Rectal smooth muscle tissue (tissue), 1 donor: ENCODE data around the gene PPFIBP2.

Source experiments
- H3K27ac ChIP-seq: one replicate; pipeline ENCODE4 v1.7.0; 2013; ENCODE audit warnings: low read depth, low read length, inconsistent platforms
- H3K27me3 ChIP-seq: one replicate; pipeline ENCODE4 v1.7.0; 2013; ENCODE audit warnings: low read length; ENCODE audit not compliant: control insufficient read depth, insufficient read depth
- H3K36me3 ChIP-seq: one replicate; pipeline ENCODE4 v1.7.0; 2013; ENCODE audit warnings: low read length; ENCODE audit not compliant: control insufficient read depth, insufficient read depth
- H3K4me1 ChIP-seq: one replicate; pipeline ENCODE4 v1.7.0; 2013; ENCODE audit warnings: low read length; ENCODE audit not compliant: control insufficient read depth, insufficient read depth
- H3K4me3 ChIP-seq: one replicate; pipeline ENCODE4 v1.7.0; 2013; ENCODE audit warnings: low read length
- H3K9ac ChIP-seq: one replicate; pipeline ENCODE4 v1.7.0; 2013; ENCODE audit warnings: low read length

PPFIBP2 gene

DNA sequence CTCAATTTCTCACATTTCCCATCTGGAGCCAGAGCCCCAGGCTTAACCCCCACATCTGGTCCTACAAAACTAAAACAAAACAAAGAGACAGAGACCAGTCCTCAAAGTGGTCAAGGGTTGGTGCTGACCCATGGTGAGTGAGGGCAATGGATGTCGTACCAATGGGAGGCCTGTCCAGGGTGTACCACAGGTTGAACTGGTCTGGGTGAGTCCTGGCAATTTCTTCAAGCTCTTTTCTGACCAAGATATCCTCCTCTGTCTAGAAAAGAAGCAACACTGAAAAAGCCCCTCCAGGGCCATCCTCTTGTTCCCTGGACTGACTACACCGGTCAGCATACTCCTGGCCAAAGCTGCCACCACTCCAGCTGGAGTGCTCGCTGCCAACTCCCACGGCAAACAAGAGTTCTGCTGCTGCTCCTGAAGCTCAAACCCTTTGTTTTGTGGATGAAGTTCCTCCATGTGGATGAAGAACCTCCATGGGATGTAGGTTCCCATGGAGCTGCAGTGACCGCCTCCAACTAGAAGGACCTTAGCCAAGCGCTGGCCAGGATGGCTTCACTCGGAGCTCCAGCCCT is 152.6 kb downstream of the PPFIBP2 start:
- no peak overlapping the region for H3K9ac ChIP-seq

DNA sequence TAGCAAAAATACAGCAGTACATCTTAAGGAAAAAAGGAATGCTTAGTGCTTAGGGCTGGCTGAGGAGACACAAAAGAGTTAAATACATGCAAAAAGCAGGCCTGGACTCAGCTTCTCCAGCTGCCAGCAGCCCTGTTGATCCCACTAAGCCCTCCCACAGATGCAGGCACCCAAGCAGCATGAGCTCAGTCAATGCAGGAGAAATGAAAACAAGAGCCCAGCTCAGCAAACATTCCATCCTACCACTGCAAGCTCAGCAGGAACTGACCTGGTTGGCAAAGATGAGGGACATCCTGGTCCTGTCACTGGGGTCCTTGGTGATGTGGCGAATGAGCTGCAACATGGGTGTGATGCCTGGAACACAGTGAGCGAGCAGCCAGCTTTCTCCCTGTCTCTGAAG is 153.7 kb downstream of the PPFIBP2 start:
- Histone ChIP-seq H3K4me3 (no peak overlapping the region), H3K9ac (no peak overlapping the region), H3K4me1 (no peaks in the 10 kb centered on the region), H3K27me3 (no peaks in the 10 kb centered on the region), H3K36me3 (peaks cover 5% of the 10 kb centered on the region), H3K27ac (no peak overlapping the region)

More for the DNA sequence above, 152.6 kb downstream of the PPFIBP2 start:
- H3K27ac ChIP-seq, result no peak overlapping the region
- H3K36me3 ChIP-seq, result peaks cover 5% of the 10 kb centered on the region
- H3K4me3 ChIP-seq, result no peak overlapping the region
- no peaks in the 10 kb centered on the region for H3K27me3 ChIP-seq
- H3K4me1 ChIP-seq, result no peaks in the 10 kb centered on the region

DNA sequence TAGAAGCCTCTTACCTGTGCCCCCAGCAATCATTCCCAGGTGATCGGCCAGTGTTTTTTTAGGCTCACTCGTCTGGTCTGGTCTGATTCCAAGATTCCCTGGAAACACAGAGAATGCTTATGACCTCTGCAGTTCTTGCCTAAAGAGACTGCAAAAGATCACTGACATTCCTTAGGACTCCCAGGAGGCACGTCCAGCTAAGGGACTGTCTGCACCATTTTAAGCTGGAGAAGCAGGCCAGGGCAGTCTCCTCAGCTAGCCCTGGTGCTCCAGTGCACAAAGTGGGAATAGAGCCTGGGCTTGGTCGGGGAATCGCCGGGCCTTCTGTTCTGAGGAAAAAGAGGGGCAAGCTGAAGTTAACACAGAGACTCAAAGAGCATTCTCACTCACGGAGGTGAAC is 154.7 kb downstream of the PPFIBP2 start:
- no peak overlapping the region for H3K4me3 ChIP-seq
- no peak overlapping the region for H3K9ac ChIP-seq
- H3K4me1 ChIP-seq, result no peaks in the 10 kb centered on the region
- peaks cover 5% of the 10 kb centered on the region for H3K36me3 ChIP-seq
- H3K27me3 ChIP-seq, result no peaks in the 10 kb centered on the region
- no peak overlapping the region for H3K27ac ChIP-seq

DNA sequence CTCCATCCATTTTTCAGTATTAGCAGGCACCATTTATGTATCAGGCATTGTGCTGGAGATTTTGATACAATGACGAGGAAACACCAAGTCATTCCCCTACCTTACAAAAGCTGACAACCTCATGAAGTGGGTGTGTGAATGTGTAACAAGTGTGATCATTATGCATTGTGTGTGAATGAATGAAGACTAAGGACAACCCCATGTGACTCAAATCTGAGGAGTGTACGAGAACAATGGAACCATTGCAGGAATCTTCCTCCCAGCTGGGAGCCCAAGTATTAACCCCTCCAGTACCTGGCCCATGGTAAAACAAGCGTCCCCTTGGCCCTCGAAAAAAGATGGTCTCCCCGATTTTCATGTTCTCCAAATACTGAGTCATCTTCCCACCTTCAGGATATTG is 155.1 kb downstream of the PPFIBP2 start:
- Histone ChIP-seq H3K4me3 (no peak overlapping the region), H3K27me3 (no peaks in the 10 kb centered on the region), H3K9ac (no peak overlapping the region), H3K27ac (no peak overlapping the region), H3K4me1 (no peaks in the 10 kb centered on the region), H3K36me3 (peaks cover 5% of the 10 kb centered on the region)

DNA sequence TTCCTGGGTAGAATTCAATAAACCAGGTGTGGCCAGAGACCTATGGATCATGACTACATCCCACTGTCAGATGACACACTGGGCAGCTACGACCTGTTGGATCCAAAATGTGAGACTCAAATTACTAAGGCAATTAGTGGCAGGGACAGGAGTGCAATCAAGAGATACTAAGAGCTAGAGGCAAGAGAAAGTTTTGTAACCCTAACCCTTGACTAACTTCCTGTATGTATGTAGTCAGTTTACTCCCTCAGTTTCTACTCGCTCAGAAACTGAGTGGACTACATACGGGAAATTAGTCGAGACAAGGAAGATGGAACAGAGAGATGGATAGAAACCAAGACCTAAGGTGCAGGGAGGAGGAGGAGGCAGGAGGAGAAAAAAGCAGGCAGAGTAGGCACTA is 156.8 kb downstream of the PPFIBP2 start:
- H3K36me3 ChIP-seq, result peaks cover 3% of the 10 kb centered on the region
- H3K9ac ChIP-seq, result no peak overlapping the region
- H3K27me3 ChIP-seq, result no peaks in the 10 kb centered on the region
- H3K4me3 ChIP-seq, result no peak overlapping the region
- no peaks in the 10 kb centered on the region for H3K4me1 ChIP-seq
- H3K27ac ChIP-seq, result no peak overlapping the region

DNA sequence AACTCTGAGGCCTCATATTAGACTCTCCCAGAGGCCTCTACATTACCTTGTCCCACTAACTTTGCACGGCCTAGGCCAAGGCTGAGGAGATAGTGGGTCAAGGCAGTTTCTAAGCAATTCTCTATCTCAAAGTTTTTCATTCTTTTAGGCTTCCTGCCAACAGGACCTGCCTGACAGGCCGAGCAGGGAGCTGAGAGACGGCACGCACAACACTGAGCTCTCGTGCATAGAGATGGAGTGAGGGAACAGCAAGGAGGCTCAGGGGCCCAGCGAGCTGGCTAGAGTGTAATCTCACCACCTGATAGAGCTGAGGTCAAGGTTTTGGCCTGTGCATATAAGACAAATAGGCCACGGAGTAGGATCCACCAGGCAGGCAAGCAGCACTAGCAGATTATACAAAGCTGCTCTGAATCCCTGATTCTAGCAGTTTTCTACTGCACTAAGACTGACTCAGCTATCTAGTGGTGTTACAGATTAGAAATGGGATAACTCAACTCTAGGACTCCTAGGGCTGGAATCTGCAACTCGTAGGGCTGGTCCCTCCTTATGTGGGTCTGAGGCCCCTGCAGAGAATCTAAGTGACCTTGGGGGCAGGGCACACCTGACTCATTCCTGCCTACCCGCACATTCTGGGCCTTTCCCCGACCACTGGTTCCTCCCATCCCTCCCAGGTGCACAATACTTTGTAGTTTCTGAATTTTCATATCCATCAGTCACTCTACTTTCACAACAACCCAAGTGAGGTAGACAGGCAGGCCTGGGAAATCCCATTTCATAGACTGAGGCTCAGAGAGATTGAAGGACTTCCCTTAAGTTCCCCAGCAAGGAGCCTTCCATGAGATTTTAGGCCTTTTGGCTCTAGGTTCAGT is 157.8 kb downstream of the PPFIBP2 start:
- no peak overlapping the region for H3K9ac ChIP-seq
- H3K27me3 ChIP-seq, result no peaks in the 10 kb centered on the region
- H3K27ac ChIP-seq, result no peak overlapping the region

DNA sequence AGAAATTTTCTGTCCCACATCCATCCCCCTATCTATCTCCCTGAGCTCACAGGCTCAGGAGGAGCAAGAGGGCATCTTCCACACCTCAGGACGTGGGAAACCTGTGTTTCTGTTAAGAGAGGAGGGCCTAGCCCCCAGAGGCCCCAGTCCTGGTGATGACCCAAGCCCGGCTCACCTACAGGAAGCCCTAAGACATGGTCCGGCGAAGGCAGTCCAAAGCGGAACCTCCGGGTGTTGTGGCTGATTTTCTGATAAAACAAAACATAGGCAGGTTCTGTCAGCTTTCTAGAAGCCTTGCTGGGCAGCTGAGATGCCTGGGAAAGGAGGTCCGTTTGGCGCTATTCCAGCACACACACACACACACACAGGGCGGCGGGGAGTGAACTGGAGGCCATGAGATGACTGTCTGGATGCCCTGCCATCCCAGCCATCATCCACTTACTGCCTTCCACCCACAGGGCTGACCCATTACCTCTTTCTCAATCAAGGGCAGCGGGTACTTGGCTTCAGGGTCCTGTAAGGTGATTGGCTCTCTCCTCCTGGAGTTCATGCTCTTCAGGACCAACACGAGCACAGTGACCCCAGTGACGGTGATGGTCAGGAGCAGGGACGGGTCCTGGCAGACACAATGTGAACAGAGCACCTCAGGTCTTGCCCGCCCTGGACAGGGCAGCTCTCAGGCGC is 158.6 kb downstream of the PPFIBP2 start:
- Histone ChIP-seq H3K27ac (no peak overlapping the region), H3K4me1 (no peaks in the 10 kb centered on the region), H3K4me3 (peak overlapping the region; percentile 59), H3K36me3 (no peaks in the 10 kb centered on the region), H3K27me3 (no peaks in the 10 kb centered on the region), H3K9ac (no peak overlapping the region)

More for the DNA sequence above, 157.8 kb downstream of the PPFIBP2 start:
- Histone ChIP-seq H3K36me3 (peaks cover 2% of the 10 kb centered on the region), H3K4me3 (no peak overlapping the region), H3K4me1 (no peaks in the 10 kb centered on the region)

DNA sequence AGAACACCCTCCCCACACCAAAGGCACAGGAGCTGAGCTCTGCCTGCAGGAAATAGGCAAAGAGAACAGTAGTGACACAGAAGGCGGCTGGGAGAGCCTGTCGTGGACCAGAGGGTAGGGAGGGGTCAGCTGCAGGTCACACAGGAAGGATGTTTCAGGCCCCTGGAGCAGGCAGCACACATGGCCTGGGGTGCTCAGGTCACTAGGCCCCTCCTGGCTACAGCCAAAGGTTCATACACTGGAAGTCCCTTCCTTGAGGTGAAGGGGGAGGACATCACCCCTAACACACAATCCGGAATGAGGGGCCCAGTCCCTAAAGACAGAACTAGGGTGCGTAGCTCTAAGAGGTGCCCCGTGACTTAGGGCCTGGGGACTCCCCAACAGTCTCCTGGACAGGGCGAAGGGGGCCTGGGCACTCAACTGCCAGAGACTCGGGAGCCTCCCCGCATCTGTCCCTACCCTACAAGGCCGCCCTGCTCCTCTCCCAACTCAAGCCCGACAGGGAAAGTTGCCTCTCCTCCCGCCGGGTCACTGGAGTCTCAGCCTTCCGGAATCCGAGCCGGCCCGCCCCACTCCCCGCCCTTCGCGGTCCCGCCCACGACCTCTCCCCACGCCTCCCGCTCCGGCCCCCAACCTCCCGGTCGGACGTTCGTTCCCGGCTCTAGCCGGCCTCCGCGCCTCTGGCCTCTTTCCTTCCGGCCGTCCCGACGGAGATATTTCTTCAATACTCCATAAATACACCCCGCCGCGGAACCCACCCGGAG is 159.3 kb downstream of the PPFIBP2 start, which contains the start of gene CYB5R2:
CYB5R2 (minus strand) TSS at position 541 of the 764 bp plus-strand sequence. CDS start 675 bp downstream, outside the sequence.
- Histone ChIP-seq H3K36me3 (no peaks in the 10 kb centered on the region), H3K27me3 (no peaks in the 10 kb centered on the region), H3K4me1 (no peaks in the 10 kb centered on the region), H3K27ac (no peak within 1 kb of the TSS), H3K4me3 (peak within 1 kb of the TSS; percentile 59), H3K9ac (no peak within 1 kb of the TSS)

DNA sequence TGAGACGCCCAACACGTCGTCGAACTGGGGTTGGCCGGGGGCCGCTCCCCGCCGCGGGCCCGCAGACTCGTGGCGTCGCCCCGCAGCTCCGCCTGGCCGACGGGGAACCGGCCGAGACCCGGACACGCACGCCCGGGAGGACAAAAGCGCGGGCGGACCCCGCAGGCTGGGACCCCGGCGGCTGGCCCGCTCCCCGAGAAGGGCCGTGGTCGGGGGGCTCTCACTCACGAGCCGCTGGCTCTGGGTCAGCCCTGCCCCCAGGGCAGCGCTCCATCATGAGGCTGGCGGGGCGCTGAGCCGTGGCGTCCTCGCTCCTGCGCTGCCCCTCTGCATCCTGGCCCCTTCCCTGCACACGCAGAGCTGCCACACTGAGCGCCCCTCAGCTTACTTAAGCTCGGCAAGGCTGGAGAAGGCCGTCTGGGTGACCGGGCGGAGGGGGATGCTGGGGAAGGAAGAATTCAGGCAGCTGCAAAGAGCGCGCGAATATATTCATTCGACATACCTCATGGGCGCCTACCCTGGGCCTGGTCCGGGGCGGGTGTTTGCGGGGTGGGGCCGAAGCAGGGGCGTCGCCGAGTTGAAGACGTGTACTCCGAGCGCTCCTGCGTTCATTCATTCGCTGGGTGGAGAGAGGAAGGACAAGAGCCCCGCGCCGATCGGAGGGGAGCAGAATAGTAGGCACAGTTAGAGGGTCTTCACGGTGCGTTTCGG is 160.1 kb downstream of the PPFIBP2 start:
- H3K4me1 ChIP-seq, result no peaks in the 10 kb centered on the region
- no peaks in the 10 kb centered on the region for H3K36me3 ChIP-seq
- H3K9ac ChIP-seq, result no peak overlapping the region
- H3K27ac ChIP-seq, result no peak overlapping the region
- peak overlapping the region; percentile 59 for H3K4me3 ChIP-seq
- no peaks in the 10 kb centered on the region for H3K27me3 ChIP-seq

DNA sequence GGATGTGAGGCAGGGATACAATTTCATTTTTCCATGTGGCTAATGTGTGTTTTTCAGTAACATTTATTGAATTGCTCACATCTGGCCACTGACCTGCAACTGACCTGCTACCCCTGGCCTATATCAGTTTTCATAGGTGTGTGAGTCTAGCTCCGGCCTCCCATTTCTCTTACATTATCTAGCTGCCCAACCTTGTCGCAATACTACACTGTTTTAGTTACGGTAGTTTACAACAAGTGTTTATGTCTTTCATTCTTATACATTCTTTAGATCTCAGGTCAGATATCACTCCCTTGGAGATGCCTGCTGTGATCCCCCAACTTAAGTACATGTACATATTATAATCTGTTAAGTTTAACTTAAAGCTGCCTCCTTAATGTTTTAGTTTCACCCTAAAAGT is 161.8 kb downstream of the PPFIBP2 start:
- no peaks in the 10 kb centered on the region for H3K27me3 ChIP-seq
- H3K4me3 ChIP-seq, result no peak overlapping the region
- no peak overlapping the region for H3K27ac ChIP-seq
- no peaks in the 10 kb centered on the region for H3K36me3 ChIP-seq
- H3K4me1 ChIP-seq, result no peaks in the 10 kb centered on the region
- no peak overlapping the region for H3K9ac ChIP-seq

DNA sequence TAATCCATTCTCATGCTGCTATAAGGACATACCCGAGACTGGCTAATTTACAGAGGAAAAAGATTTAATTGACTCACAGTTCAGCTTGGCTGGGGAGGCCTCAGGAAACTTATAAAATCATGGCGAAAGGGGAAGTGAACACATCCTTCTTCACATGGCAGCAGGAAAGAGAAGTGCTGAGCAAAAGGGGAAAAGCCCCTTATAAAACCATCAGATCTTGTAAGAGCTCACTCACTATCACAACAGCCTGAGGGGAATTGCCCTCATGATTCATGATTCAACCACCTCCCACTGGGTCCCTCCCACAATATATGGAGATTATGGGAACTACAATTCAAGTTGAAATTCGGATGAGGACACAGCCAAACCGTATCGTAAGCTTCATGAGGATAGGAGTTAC is 163.3 kb downstream of the PPFIBP2 start:
- H3K4me1 ChIP-seq, result no peaks in the 10 kb centered on the region
- H3K4me3 ChIP-seq, result no peak overlapping the region
- H3K27ac ChIP-seq, result no peak overlapping the region
- no peaks in the 10 kb centered on the region for H3K27me3 ChIP-seq
- no peaks in the 10 kb centered on the region for H3K36me3 ChIP-seq
- H3K9ac ChIP-seq, result no peak overlapping the region
